Measurements from ENCODE around the gene ZNF69.
"Not testable (repeated sequence)": the region's sequence is repeated elsewhere in the genome, so short reads cannot be mapped to it uniquely, and the experiment has no call there.

Gene ZNF69

DNA sequence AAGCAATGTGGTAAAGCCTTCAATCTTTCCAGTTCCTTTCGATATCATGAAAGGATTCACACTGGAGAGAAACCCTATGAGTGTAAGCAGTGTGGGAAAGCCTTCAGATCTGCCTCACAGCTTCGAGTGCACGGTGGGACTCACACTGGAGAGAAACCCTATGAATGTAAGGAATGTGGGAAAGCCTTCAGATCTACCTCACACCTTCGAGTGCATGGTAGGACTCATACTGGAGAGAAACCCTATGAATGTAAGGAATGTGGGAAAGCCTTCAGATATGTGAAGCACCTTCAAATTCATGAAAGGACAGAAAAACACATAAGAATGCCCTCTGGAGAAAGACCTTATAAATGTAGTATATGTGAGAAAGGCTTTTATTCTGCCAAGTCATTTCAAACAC, 61.6 kb downstream of the ZNF69 start:
- no peak overlapping the region for H3K27ac ChIP-seq
- H3K4me3 ChIP-seq, result no peak overlapping the region

DNA sequence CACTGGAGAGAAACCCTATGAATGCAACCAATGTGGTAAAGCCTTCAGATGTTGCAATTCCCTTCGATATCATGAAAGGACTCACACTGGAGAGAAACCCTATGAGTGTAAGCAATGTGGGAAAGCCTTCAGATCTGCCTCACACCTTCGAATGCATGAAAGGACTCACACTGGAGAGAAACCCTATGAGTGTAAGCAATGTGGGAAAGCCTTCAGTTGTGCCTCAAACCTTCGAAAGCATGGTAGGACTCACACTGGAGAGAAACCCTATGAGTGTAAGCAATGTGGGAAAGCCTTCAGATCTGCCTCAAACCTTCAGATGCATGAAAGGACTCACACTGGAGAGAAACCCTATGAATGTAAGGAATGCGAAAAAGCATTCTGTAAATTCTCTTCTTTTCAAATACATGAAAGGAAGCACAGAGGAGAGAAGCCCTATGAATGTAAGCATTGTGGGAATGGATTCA, 62.1 kb downstream of the ZNF69 start:
- H3K27ac ChIP-seq, H3K4me3 ChIP-seq: not testable (repeated sequence)

GRCh38 chr19:11950312-11950711, 62.7 kb downstream of the ZNF69 start:
- Histone ChIP-seq H3K4me3 (no peak overlapping the region), H3K27ac (no peak overlapping the region)
